Activated CD4-positive, CD25-positive, alpha-beta regulatory T cell treated with anti-CD3 and anti-CD28 coated beads, Interleukin-2, amount 50 U/mL, for 72 hours (primary cell): ENCODE results near the gene FNBP1.

Experiments used
- DNase-seq: peaks from one replicate; pipeline ENCODE4 v3.0.0; 2021

FNBP1 gene

GRCh38 chr9:129850821-129851550 lies 192.0 kb downstream of the FNBP1 start:
- DNase-seq = no peak

DNA sequence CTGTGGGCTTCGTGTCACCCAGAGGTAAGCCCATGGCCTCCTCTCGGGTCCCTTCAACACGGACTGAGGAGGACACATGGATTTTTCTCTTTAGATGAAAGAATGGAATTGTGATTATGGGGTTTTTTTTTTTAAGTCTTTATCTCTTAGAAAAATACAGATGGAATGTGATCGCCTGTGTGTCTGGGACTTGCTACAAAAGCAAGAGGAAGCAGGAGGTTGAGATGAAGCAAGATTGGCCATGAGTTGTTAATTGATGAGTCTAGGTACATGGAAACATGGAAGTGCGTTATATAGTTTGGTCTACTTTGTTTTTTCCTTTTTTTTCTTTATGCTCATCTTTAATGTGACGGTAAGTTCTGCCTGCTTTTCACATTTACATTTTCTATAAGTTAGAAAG lies 193.1 kb downstream of the FNBP1 start:
- no peak for DNase-seq

GRCh38 chr9:129848712-129849441 lies 194.1 kb downstream of the FNBP1 start:
- DNase-seq = no peak

GRCh38 chr9:129845373-129845772 lies 197.6 kb downstream of the FNBP1 start:
- DNase-seq = no peak

- DNase-seq = no peak
Measured at GRCh38 chr9:129841071-129841470, 201.9 kb downstream of the FNBP1 start.

- no peak for DNase-seq
Measured at GRCh38 chr9:129840034-129840433, 203.0 kb downstream of the FNBP1 start.

GRCh38 chr9:129839324-129840023 lies 203.5 kb downstream of the FNBP1 start:
- DNase-seq = no peak

GRCh38 chr9:129838707-129839259 lies 204.2 kb downstream of the FNBP1 start:
- no peak for DNase-seq
